ENCODE measurements around the gene MEPE.
"Not testable (repeated sequence)": the region's sequence is repeated elsewhere in the genome, so short reads cannot be mapped to it uniquely, and the experiment has no call there.

The MEPE gene

DNA sequence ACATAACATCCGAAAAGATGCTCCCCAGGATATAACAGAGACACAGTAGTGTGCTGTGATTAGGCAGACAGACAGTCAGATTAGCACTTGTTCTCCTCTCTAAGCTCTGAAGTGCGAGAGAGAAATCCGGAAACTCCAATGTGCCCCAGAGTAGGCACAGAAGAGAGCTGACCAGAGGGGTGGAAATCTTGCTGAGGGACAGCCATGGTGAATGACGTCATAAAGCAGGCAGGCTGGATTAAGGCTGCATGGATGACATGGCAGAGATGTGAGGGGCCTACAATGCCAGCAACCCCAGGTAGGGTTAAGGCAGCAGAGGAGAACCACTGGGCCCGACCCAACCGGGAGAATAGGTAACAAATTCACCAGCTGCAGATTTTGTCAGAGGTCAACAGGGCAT is 53.3 kb downstream of the MEPE start:
- TF ChIP-seq POLR2A (IDR thresholded peaks at IDR 0.05; ENCODE audit: low read depth, low read length) (no peak), TAF1 (IDR thresholded peaks at IDR 0.05; ENCODE audit: borderline replicate concordance, low read depth, low read length) (no peak), POLR2AphosphoS5 (IDR thresholded peaks at IDR 0.05; ENCODE audit: low read depth, low read length) (no peak)
- DNase-seq (ENCODE audit: insufficient read length) (no peak), FAIRE-seq (no peak)

DNA sequence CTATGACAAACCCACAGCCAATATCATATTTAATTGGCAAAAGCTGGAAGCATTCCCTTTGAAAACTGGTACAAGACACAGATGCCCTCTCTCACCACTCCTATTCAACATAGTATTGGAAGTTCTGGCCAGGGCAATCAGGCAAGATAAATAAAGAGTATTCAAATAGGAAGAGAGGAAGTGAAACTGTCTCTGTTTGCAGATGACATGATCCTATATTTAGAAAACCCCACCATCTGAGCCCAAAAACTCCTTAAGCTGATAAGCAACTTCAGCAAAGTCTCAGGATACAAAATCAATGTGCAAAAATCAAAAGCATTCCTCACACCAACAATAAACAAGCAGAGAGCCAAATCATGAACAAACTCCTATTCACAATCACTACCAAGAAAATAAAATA is 58.0 kb downstream of the MEPE start:
- FAIRE-seq; DNase-seq (ENCODE audit: insufficient read length): not testable (repeated sequence)

DNA sequence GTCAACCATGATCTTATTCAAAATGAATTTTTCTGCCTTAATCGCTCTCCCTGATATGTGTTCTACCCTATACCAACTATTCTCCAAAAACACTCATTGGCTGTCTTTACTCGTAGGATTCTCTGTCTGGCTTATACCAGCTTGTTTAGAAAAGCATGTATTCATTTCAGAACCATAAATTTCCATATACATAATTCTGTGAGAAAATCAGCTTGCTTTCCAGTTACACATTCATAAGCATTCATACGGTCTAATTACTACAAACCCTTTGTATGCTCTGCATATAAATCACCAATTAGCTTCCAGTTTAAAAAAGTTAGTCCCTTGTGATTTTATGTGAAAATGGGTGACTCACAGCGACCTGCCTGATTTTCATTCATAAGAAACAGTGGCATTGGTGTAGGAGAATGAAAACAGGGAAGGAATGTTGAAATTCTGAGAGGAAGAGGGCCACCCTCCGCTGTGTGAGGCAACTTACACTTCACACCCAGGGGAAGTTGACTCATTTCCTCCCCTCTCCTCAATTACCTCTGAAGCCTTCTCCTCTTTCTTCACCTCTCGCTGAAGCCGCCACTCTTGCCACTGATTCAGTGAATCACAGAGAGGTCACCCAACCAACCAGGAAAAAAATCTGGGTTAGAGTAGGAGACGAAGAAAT is 63.3 kb downstream of the MEPE start:
- no peak for FAIRE-seq
- no peak for TF ChIP-seq POLR2AphosphoS5 (IDR thresholded peaks at IDR 0.05; ENCODE audit: low read depth, low read length)
- TF ChIP-seq POLR2A (IDR thresholded peaks at IDR 0.05; ENCODE audit: low read depth, low read length), result no peak
- no peak for TF ChIP-seq TAF1 (IDR thresholded peaks at IDR 0.05; ENCODE audit: borderline replicate concordance, low read depth, low read length)
- no peak for DNase-seq (ENCODE audit: insufficient read length)
